B cell (primary cell): ENCODE data around the gene C3orf85.

Source experiments
- EZH2 ChIP-seq: IDR thresholded peaks from 2 replicates; pipeline ENCODE4 v1.6.1; 2012; ENCODE audit warnings: borderline replicate concordance, low read depth, mild to moderate bottlenecking, moderate library complexity, low read length; ENCODE audit not compliant: insufficient read depth, poor library complexity, severe bottlenecking
- TF ChIP-seq, protein P1 (sequence below): fragments of 200-600 bp; IDR thresholded peaks from one replicate; pipeline ENCODE4 v1.8.0; 2022; ENCODE audit warnings: antibody characterized with exemption, mild to moderate bottlenecking

DNA sequence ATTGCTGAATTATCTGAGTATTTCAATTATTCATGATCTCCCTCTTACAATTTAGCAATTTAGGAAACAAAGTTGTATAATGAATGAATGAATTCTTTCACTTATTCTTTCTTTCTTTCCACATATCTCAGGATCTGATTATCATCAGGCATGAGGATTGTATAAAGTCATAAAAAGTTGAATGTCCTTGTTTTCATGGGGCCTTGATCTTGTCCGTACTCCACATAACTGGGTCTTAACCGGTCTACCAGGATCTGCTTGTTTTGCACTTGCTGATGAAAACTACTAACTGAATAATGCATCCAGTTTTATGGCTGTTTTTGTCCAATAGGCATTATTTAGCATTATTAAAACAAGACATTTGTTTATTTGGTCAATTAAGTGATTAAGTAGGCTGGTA lies 12.6 kb downstream of the C3orf85 start:
- TF ChIP-seq, protein P1, sequence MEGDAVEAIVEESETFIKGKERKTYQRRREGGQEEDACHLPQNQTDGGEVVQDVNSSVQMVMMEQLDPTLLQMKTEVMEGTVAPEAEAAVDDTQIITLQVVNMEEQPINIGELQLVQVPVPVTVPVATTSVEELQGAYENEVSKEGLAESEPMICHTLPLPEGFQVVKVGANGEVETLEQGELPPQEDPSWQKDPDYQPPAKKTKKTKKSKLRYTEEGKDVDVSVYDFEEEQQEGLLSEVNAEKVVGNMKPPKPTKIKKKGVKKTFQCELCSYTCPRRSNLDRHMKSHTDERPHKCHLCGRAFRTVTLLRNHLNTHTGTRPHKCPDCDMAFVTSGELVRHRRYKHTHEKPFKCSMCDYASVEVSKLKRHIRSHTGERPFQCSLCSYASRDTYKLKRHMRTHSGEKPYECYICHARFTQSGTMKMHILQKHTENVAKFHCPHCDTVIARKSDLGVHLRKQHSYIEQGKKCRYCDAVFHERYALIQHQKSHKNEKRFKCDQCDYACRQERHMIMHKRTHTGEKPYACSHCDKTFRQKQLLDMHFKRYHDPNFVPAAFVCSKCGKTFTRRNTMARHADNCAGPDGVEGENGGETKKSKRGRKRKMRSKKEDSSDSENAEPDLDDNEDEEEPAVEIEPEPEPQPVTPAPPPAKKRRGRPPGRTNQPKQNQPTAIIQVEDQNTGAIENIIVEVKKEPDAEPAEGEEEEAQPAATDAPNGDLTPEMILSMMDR = no peak
- no peak for TF ChIP-seq EZH2
